DND-41 (cell line): ENCODE measurements around the gene MEAF6.
"Not testable (repeated sequence)": the region's sequence is repeated elsewhere in the genome, so short reads cannot be mapped to it uniquely, and the experiment has no call there.

Experiments used
- EZH2 ChIP-seq: IDR thresholded peaks from 3 replicates; pipeline ENCODE4 v1.6.1; 2012; ENCODE audit warnings: borderline replicate concordance, low read depth, mild to moderate bottlenecking, moderate library complexity, low read length, inconsistent platforms; ENCODE audit not compliant: severe bottlenecking
- TF ChIP-seq, protein P1 (sequence below): IDR thresholded peaks from 2 replicates; pipeline ENCODE4 v1.5.1; 2012; ENCODE audit warnings: borderline replicate concordance, low read length, moderate library complexity, mild to moderate bottlenecking; ENCODE audit not compliant: poor library complexity, severe bottlenecking; ENCODE audit errors: extremely low read depth

DNA sequence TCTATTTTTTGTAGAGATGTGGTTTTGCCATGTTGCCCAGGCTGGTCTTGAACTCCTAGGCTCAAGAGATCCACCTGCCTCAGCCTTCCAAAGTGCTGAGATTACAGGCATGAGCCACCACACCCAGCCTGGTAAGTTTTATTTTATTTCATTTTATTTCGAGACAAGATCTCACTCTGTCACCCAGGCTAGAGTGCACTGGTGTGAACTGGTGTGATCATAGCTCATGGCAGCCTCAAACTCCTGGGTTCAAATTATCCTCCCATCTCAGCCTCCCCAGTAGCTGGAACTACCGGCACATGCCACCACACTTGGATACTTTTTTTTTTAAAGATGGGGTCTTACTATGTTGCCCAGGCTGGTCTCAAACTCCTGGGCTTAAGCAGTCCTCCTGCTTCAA is 11.8 kb downstream of the MEAF6 start:
- TF ChIP-seq, protein P1, sequence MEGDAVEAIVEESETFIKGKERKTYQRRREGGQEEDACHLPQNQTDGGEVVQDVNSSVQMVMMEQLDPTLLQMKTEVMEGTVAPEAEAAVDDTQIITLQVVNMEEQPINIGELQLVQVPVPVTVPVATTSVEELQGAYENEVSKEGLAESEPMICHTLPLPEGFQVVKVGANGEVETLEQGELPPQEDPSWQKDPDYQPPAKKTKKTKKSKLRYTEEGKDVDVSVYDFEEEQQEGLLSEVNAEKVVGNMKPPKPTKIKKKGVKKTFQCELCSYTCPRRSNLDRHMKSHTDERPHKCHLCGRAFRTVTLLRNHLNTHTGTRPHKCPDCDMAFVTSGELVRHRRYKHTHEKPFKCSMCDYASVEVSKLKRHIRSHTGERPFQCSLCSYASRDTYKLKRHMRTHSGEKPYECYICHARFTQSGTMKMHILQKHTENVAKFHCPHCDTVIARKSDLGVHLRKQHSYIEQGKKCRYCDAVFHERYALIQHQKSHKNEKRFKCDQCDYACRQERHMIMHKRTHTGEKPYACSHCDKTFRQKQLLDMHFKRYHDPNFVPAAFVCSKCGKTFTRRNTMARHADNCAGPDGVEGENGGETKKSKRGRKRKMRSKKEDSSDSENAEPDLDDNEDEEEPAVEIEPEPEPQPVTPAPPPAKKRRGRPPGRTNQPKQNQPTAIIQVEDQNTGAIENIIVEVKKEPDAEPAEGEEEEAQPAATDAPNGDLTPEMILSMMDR = not testable (repeated sequence)
- not testable (repeated sequence) for TF ChIP-seq EZH2
